ENCODE data around the gene KCNIP4.

DNA sequence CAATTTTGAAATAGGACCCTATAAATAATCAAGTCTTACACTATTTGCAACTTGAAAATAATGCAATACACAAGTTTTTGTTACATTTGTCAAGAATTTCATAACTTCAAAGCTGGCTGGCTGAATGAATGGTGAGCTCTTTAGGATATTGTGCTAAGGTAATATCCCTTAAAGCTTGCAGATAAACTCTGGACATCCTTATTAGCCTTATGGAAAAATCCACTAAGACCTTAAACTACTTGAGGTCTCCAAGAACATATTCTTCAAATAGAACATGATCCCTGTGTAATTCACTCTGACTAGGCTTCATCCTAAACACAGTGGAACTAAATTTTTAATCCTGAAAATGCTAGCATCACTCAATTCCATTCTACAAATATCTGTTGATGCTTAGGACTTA is 1049.0 kb downstream of the KCNIP4 start:
- TF ChIP-seq SUZ12 (IDR thresholded peaks at IDR 0.05; ENCODE audit: extremely low read depth, insufficient read depth, insufficient read length) (no peak), YY1 (IDR thresholded peaks at IDR 0.05; ENCODE audit: insufficient read depth, insufficient read length) (no peak)
